Amniotic epithelial cell (primary cell): Measurements from ENCODE around the gene TMC4.
A peak's percentile ranks its signal among the peaks of the same experiment; 100 is the strongest.
"Not testable (repeated sequence)": the region's sequence is repeated elsewhere in the genome, so short reads cannot be mapped to it uniquely, and the experiment has no call there.

ENCODE experiments used
- DNase-seq: peaks from one replicate; pipeline ENCODE4 v3.0.0-alpha.2; 2010; ENCODE audit warnings: low read depth

Gene TMC4

GRCh38 chr19:54203151-54203611 is 30.2 kb upstream of the TMC4 start:
- DNase-seq, result peak; percentile 54

- no peak for DNase-seq
Measured at GRCh38 chr19:54201980-54202379, 29.0 kb upstream of the TMC4 start.

DNA sequence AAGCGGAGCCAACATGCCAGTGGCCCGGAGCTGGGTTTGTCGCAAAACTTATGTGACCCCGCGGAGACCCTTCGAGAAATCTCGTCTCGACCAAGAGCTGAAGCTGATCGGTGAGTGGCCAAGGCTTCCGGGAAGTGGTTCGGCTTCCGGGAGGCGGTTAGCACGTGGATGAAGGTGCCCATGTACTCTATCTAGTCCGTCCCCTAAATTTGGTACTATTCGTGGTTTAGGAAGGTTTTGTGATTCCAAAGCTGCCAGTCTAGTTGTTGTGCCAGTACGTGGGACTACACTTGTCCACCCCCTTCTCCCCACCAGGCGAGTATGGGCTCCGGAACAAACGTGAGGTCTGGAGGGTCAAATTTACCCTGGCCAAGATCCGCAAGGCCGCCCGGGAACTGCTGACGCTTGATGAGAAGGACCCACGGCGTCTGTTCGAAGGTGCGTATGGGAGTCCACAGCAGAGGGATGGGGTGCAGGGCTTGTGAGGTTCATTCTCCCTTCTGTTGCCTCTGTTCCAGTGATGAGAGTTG is 28.3 kb upstream of the TMC4 start:
- DNase-seq, result no peak

DNA sequence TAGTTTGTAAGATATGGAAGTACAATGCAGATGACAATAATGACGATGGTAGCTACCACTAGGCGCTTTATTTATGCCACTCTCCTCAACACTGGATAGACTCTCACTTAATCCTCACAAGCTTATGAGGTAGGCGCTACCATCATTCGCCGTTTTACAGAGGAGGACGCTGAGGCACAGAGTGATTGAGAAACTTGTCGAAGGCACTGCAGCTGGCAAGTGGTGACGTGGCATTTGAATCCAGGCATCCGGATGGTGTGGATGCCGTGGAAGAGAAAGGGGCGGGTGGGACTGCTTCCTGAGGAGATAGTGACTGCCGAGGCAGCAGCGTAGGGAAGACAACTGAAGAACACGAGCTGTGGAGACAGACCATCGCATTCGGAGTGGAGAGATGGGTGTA is 26.4 kb upstream of the TMC4 start:
- DNase-seq, result no peak

GRCh38 chr19:54197121-54197520 is 24.2 kb upstream of the TMC4 start:
- no peak for DNase-seq

GRCh38 chr19:54196536-54196935 is 23.6 kb upstream of the TMC4 start:
- no peak for DNase-seq

DNA sequence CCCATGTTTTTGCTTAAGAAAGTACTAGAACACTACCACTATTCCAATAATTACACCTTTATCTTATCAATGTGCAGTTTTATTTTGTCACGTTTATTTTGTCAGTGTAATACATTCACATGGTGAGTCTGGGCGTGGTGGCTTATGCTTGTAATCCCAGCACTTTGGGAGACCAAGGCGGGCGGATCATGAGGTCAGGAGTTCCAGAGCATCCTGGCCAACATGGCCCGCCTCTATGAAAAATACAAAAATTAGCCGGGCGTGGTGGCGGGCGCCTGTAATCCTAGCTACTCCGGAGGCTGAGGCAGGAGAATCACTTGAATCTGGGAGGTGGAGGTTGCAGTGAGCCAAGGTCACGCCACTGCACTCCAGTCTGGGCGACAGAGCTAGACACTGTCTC is 21.5 kb upstream of the TMC4 start:
- not testable (repeated sequence) for DNase-seq

DNA sequence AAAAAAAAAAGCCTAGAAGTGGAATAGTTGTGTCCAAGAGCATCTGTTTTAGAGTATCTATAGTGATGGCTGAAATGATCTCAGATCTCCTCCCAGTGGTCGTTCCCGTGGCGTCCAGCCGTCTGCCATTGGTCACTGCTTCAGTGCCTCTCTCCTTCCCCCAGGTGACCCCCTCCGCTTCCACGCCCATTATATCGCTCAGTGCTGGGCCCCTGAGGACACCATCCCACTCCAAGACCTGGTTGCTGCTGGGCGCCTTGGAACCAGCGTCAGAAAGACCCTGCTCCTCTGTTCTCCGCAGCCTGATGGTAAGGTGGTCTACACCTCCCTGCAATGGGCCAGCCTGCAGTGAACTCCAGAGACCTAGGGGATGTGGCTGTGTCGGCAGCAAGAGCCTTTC is 20.1 kb upstream of the TMC4 start:
- no peak for DNase-seq

- no peak for DNase-seq
Measured at GRCh38 chr19:54191811-54192453, 19.0 kb upstream of the TMC4 start.

DNA sequence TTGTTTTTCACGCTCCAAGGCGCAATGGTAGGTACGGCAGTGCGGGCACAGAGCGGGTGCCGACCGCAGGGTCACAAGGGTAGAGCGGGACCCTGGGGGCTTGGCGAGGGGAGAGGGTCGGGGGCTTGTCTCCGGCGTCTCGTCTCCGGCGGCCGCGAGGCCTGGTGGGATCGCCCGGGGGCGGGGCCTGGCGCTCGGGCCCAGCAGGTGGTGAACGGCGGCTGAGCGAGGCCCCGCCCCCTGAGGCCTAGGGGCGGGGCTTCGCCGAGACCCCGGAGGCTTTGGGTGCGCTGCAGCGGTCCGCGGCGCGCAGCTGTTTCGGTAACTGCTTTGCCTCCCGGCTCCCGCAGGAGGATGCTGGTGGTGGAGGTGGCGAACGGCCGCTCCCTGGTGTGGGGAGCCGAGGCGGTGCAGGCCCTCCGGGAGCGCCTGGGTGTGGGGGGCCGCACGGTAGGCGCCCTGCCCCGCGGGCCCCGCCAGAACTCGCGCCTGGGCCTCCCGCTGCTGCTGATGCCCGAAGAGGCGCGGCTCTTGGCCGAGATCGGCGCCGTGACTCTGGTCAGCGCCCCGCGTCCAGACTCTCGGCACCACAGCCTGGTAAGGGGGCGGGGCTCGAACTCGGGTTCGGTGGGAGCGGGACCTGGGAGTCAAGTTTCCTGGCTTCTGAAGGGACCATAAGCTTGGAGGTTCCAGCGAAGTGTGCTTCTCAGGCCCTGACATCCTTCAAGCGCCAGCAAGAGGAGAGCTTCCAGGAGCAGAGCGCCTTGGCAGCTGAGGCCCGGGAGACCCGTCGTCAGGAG is 18.3 kb upstream of the TMC4 start, which contains the start of gene TSEN34:
Gene TSEN34, plus strand, starts transcription at position 298 of the 800 bp plus-strand sequence. Its CDS starts 57 bp downstream, at position 355.
- peak; percentile 70 for DNase-seq

GRCh38 chr19:54190503-54191010 is 17.6 kb upstream of the TMC4 start:
- peak; percentile 99 for DNase-seq

DNA sequence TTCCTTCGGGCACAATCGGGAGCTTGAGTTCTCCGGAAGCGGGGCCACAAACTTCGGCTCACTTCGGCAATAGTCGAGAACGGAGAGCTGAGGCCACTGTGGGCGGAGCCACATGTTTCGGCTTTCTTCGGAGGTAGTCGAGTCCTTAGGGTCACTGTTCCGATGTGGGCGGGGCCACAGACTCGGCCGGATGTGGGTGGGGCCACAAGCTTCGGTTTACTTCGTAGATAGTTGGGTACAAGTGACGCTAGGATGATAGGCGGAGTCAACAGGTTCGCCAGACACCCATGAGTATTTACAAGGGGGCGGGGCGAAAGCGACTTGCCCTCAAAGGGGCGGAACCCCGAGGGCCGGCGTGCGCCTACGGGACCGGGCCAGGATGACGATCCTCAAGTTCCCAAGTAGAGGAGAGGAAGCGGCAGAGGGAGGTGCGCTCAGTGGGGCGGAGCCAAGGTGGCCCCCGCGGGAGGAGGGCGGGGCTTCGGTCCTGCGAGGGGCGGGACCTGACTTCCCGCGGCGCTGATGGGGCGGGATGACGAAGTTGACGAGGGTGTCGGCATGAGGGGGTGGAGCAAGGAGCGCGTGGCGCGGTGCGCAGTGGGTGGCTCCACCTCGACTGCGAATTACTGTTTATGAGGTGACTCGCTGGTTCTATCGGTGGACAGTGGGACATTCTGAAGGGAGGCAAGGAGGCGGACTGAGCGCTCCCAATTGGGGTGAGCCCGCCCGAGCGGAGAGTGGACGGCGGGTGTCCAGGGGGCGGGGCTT is 17.0 kb upstream of the TMC4 start:
- DNase-seq, result peak; percentile 100

GRCh38 chr19:54189145-54189734 is 16.3 kb upstream of the TMC4 start, which contains the start of gene MBOAT7:
MBOAT7 (minus strand) TSS chr19:54189580; CDS start chr19:54188508, 1,072 bp downstream.
- no peak for DNase-seq

- DNase-seq, result peak; percentile 81
Measured at GRCh38 chr19:54188215-54188871, 15.4 kb upstream of the TMC4 start.

DNA sequence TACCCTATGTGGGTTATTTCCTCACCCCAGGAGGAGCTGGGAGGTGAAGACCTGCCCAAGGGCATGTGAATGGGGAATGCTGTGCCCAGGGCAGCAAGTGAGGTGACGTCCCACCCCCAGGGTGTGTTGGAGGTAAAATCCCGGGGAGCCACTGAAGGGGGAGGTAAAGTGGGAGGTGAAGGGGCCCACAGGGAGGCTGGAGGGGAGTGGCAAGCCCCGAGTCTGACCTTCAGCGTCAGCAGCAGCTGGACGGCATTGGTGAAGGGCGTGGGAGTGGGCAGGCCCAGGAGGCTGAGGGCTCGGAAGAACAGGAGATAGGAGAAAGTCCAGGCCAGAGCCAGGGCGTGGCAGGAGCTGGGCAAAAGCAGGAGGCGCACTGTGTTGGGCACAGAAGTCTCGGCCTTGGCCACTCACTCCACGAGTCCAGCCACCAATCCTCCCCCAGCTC is 14.0 kb upstream of the TMC4 start:
- peak; percentile 69 for DNase-seq

DNA sequence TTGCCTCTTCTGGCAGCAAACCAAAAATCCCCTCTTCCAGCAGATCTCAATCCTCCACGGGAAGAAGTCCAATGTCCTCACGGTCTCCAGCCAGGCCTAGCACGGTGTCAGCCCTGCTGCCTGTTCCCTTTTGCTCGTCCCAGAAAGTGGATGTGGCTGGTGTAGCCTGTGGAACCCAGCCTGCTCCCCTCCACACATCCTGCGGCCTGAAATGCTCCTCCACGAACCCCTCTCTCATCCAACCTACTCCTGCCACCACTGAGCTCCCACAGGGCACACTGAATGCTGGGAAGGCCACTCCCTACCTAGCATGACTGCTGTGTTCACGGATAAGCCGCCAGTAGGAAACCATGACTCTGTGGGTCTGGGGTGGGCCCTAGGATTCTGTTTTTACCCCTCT is 13.4 kb upstream of the TMC4 start:
- DNase-seq, result no peak

DNA sequence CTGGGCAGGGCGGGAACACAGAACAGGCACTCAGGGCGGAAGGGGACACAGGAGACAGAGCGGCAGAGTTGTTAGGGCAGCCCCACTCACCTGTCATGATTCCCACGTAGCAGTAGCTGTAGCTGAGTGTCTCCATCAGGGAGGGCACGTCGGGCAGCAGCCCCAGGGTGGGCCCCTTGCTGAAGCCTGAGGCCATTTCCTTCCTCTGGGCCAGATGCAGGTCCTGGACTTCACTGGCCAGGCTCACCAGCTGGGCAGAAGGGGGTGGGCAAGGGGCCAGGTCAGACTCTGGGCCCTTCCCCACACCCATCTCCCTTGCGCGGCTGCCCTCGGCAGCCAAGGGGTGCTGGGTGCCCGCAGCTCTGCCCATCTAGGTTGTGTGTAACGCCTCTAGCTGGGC is 10.5 kb upstream of the TMC4 start:
- DNase-seq, result no peak

GRCh38 chr19:54181894-54182293 is 8.9 kb upstream of the TMC4 start:
- not testable (repeated sequence) for DNase-seq

DNA sequence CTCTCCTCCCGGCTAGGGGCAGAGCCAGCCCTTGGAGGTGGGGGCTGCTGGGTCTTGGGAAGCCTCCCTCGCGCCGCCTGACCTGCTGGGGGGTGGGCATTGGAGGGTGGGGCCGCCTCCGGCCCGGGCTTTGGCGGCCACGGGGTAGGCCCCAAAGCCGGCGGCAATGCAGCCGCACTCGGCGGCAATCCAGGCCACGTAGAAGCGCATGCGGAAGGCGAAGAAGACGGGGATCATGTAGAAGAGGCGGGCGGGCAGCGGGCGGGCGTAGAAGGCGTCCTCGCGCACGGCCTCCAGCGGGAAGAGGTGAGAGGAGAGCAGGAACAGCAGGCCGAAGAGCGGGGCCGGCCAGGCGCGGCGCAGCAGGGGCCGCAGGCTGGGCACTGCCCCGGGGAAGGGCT is 7.7 kb upstream of the TMC4 start:
- no peak for DNase-seq

- peak; percentile 87 for DNase-seq
Measured at GRCh38 chr19:54179921-54180461, 7.0 kb upstream of the TMC4 start.
